NOMO-1 (cell line): ENCODE measurements around the gene PSMA1.
"Not testable (repeated sequence)": the region's sequence is repeated elsewhere in the genome, so short reads cannot be mapped to it uniquely, and the experiment has no call there.

Experiments used
- DNase-seq, 2 experiments: peaks; one replicate each; lab custom pipeline; 2025; ENCODE audit not compliant: unreplicated experiment in 2 of 2; lab: John Stamatoyannopoulos, UW

PSMA1 gene

DNA sequence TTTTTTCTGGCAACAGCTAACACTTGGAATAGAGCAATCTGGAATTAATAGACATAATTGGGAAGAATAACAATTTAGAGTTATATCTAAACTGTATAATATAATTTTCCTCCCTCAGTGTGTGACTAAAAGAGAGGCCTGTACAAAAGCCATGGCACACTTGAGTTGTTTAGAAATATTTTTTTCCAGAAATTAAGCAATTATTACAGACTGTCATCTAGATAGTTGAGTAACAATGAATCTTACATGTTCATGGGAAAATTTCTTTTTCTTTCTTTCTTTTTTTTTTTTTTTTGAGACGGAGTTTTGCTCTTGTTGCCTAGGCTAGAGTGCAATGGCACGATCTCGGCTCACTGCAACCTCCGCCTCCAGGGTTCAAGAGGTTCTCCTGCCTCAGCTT is 15.0 kb upstream of the PSMA1 start:
- DNase-seq, result not testable (repeated sequence)

DNA sequence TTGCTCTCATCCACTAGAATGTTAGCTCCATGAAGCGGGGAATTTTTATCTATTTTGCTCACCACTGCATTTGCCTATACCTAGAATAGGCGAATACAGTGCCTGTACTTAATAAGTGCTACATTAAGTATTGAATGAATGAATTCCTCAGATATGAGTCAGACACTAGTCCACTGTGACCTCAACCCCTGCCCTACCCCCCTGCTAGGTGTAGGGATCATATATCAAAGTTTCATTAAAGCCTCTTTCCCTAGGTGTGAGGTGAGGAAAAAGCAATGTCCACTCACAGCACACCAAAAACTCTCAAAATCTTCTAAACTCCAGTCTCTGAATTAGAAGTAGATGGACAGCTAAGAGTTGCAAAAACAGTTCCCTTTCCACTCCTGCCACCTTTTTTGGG is 9.8 kb upstream of the PSMA1 start:
- DNase-seq, result no peak

DNA sequence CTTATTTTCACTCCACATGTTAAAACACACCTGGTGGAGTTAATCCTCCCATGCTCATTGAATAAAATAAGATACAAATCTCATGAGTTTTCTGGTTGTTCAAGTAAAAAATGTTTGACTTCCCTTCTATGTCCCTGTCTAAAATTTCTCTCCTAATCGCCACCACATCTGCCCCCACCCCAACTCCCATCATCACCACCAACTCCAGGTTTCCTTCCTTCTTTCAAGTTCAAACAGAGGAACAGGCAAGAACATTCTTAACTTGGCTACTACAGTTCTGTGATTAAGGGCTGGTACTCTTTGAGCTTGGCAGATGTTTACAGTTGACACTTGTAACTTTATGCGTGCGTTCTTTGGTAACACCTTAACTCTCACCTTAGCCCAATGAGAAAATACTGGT is 9.1 kb upstream of the PSMA1 start:
- no peak for DNase-seq

DNA sequence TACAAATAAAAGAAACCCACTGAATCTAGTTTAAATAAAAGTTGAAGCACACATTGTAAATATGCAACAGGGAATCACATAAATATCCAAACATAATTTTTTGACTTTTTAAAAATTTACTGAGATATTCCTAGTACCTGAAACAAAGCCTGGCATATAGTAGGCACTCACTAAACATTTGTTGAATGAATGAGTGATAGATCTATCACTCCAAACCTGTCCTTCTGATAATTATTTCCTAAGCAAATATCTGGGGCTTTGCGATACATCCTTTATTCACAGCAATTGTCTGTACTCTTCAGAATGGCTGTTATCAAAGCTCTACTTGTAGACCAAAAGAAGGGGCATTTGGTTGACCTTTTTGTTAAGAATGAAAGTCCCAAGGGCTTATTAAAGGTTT is 2.6 kb upstream of the PSMA1 start:
- DNase-seq, result no peak

DNA sequence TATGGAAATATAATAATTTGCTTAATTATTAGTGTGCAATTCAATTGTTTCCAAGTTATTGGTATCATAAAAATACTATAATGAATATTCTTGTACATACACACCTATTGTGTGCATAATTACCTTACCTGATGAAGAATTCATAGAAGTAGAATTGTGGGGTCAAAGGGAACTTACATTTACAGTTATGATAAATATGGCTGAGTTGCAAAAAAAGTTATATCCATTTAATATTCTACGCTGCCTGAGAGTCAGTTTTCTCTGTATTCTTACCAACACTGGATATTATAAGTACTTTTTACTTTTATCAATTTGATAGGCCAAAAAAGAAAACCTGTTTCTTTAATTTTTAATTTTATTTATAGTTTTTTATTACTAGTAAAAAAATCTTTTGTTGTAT is 2.1 kb upstream of the PSMA1 start:
- no peak for DNase-seq

DNA sequence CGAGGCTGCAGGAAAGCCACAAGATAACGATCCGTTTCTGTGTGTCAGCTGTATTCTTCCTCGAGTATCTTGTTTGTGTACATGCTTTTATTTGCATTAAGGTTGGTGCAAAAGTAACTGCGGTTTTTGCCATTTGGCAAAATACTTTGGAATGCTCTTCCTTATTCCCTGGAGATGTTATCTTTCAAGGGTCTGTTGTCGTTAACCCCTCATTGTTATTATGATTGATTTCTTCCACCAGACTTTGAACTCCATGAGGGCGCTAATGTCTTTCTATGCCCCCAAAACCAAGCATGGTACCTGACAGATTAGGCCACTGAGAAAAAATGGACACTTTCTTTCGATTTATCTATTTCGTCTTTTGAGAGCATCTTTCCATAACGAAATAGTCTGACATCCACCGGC is 563 bp upstream of the PSMA1 start:
- DNase-seq, result no peak

GRCh38 chr11:14519597-14519916 is 629 bp downstream of the PSMA1 start:
- peak; percentile 40 to 53 for DNase-seq

GRCh38 chr11:14518820-14519219 is 1.4 kb downstream of the PSMA1 start:
- DNase-seq, result no peak

DNA sequence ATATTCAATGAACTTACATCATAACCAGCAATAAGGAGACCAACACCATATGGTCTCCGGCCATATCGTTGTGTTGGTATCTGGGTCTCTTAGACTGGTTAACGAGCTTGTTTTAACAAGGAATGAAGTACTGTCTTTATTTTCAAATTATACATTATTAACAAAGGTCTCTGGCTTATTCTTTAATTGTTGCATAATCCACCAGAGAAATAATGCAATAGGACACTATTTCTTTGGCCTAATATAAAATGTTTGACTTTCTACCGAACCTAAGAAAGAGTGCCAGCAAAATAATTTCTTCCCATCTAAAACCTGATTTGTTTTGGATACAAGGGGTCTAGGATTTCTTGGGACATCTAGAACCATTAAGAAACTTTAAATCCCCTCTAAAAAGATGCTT is 6.4 kb downstream of the PSMA1 start:
- DNase-seq, result no peak

- DNase-seq, result no peak
These were observed 13.7 kb downstream of the PSMA1 start for GRCh38 chr11:14506532-14506931.

DNA sequence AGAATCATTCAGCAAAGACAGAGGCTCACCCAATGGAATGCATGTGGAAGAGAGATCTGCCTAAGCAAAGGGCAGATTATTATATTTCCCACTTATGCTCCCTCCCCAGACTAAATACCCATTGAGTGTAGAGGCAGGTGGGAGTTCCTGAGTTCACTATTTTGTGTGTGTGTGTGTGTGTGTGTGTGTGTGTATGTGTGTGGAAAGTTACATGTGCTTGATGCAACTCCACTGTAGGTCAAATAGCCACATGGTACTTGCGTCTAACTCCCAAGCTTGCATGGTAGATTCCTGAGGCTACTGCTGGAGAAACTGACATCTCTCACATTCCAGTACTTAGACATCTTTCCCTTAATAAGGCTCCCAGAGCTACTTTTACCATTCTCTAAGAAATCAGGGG is 17.2 kb downstream of the PSMA1 start:
- no peak for DNase-seq

- DNase-seq, result no peak
These were observed 18.1 kb downstream of the PSMA1 start for GRCh38 chr11:14502039-14502438.

- peak; percentile 43 to 57 for DNase-seq
These were observed 20.0 kb downstream of the PSMA1 start for GRCh38 chr11:14500181-14500651.

DNA sequence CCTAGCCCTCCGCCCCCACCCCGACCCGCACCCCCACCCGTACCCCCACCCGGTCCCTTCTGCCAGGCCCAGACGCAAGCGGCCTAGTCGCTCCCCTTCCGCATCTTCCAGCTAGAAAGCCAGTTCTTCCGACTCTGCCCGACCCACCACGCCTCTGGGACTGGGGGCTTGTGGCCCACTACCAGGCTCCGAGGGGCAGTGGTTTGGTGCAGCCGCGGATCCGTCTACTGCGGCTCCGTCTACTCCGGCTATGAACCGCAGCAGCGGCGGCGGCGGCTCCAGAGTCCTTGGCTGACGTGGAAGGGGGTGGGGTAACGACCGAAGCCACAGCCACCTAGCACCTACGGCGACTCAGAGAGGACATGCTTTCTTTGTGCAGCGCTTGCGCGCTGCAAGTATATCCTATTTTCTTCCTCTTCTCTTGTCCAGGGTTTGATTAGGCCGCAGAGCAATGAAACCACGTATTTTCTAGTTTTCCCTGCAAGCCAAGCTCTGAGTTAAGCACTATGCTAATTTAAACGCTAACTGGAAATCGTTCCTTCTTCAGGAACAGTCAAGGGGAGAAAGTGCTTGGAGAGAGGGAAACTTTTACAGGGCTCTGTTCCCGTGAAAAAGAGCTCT is 20.5 kb downstream of the PSMA1 start, which contains the start of gene COPB1:
Gene COPB1 (minus strand): TSS at position 252 of the 621 bp plus-strand sequence. CDS start 883 bp downstream, outside the sequence.
- DNase-seq, result peak; percentile 89 to 97

DNA sequence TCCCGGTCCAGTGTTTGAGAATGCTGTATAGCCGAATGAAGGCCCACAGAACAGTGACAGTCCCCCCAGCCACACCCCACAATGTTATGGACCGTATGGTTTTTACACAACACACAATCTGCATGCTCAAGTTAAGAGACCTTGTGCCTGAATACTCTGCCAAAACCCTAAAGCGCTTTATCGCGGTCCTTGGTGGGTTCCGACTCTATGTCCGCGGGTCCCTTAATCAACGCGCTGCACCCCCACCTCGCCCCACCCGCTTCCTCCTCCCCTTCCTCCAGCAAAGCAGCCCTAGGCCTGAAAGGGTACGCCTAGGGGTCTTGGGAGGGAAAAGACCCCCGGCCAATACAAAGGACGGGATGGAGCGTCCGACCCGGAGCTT is 21.0 kb downstream of the PSMA1 start:
- DNase-seq, result peak; percentile 12 to 29

GRCh38 chr11:14480716-14481115 is 39.5 kb downstream of the PSMA1 start:
- DNase-seq, result no peak

- no peak for DNase-seq
These were observed 49.1 kb downstream of the PSMA1 start for GRCh38 chr11:14471127-14471526.

DNA sequence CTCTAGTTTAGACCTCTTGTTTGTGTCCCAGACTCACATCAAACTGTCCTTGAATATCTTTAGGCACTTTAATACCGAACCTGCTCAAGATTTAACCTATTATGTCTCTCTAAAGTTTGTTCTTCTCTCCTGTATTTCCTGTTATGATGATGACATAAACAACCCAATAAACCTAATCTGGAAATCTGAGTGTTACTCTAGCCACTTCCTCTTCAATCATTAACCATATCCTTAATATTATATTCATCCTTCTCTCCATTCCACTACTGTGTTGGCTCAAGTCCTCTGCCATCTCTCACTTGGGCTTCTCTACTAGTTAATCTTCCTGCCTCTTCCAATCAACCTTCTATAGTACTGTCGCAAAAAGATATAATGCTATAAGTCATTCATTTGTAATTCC is 56.6 kb downstream of the PSMA1 start:
- DNase-seq, result no peak

DNA sequence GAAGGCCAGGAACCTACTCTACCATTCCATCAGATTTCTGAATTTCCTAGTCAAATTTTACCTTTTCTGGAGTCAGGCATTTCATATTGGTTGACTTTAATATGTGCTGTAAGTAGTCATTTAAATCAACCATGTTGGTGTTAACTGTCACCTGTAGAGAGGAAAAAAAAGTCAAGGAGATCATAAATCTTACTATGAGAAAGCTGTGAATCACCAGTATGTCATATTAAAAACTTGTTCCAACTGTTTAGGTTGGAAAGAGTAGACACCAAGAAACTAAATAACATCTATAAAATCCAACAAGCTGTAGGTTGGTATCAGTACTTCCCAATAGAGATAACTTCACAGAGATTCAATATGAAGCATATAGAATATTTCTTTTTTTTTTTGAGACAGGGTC is 60.0 kb downstream of the PSMA1 start:
- DNase-seq, result no peak

GRCh38 chr11:14458377-14458776 is 61.8 kb downstream of the PSMA1 start:
- DNase-seq, result no peak

GRCh38 chr11:14455648-14456430 is 64.3 kb downstream of the PSMA1 start:
- DNase-seq, result no peak
